NCI-H1930 (cell line): Measurements from ENCODE around the gene SLC7A5.

Source experiments
- DNase-seq, 2 experiments: peaks; one replicate each; lab custom pipeline; 2025; lab: John Stamatoyannopoulos, UW

Gene SLC7A5

DNA sequence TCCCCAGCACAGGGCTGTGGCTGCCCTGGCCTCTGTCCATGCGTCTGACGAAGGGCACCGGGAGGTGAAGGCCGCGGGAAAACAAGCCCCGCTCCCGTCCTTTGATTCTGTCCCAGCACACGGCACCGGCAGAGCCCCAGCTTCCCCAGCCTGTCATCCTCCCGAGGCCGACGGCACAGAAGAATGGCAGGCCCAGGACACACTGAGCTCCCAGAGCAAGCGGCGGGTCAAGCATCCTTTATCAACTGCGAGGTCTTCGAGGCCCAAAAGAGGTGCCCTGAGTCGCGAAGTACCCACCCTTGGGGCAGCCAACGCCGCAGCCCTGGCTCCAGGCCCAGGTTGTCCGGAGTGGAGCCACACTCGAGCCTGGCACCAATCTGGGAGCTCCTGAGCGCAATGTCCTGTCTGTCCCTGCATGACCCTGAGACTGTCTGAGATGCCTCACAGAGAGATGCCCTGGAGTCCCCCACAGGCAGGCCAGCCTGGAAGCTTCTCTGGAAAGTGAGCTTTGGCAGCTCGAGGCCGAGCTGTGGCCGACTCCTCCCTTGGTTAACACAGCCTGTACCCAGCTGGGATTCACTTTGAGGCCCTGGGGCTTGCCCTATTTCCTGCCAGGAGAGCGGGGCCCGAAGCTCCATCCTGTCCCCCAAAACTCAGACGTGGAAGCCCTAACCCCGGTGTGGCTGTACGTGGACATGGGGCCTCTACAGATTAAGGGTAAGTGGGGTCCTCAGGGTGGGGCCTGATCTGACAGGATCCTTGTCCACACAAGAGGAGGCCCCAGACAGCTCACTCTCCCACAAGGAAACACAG lies 23.3 kb downstream of the SLC7A5 start:
- no peak for DNase-seq

DNA sequence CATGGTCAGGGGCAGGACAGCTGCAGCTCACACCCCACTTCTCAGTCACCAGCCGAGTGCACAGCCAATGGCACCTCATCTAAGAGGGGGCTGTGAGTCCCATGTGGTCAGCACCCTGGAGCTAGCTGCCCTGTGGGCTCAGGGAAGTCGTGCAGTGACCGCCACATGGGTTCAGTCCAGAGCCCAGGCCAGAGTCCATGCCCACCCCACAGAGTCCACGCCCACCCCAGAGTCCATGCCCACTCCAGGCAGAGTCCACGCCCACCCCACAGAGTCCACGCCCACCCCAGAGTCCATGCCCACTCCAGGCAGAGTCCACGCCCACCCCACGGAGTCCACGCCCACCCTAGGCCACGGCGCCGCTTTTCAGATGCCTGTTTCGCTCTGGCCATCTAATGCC lies 24.1 kb downstream of the SLC7A5 start:
- no peak for DNase-seq

DNA sequence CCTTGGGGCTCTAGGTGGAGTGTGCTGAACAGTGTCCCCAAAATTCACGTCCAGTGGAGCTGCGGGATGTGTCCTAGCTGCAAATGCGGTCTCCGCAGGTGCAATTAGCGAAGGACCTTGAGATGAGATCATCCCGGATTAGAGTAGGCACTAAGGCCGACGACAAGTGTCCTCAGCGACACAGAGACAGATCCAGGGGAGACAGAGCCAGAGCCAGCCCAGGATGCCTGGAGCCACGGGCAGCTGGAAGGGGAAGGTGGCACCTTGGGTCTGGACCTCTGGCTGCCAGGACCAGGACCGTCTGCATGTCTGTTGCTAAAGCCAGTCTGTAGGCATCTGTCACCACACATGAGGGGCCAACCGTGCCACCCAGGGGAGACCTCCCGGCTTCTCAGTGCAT lies 24.5 kb downstream of the SLC7A5 start:
- DNase-seq = no peak

DNA sequence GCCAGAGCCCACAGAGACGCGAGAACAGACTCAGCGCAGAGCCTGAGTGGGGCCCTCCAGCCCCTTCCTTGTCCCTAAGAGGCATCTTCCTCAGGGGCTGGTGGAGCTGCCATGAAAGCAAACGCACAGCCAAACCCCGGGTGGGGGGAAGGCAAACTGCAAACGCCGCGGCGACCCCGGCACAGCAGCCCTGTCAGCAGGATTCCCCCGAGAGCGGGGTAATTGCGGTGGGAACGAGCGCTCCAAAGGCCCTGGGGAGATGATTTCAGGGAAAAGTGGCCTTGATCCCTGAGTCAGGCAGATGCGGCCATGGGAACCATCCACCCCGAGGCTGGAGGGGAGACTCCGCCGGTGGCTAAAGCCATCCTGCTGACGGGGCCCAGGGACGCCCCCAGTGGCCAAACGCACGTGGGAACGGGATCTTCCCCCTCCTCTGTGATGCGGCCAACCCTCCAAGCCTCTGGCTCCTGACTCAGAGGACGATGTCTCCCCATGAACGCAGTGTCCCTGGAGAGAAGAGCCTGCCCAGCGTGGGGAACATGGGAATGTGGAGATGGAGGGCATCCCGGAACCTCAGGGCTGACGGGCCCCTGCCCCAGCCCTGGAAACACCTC lies 25.1 kb downstream of the SLC7A5 start:
- DNase-seq = no peak

- DNase-seq = no peak
Measured at GRCh38 chr16:87843678-87844105, 25.6 kb downstream of the SLC7A5 start.

DNA sequence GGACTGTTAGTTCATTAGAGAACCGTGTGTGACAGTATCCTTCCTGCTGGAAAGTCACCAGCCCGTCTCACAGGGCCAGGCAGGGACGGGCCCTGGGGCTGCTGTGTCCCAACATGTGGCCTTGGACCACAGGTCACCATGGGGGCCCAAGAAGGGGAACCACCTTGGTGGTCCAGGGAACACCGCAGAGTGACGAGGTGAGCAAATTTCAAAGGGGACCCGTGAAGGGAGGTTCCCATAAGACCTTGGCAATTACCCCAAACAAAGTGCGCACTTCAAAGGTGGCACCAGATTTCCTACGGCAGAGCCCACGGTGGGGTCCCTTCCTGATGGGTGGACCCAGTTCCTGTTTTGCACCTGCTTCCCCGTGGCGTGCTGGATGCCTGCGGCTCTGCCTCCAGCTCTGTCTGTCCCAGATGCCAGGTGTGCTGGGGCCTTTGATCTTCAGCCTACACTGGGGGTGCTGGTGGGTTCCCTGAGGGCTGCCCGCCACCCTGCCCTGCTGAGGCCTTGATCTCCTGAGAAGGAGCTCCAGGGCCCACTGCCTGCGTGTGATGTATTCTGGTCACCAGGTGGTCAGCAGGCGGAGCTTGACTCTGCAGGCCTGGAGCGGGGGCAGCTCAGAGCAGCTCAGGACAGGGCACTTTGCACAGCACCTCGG lies 27.0 kb downstream of the SLC7A5 start:
- DNase-seq = no peak

DNA sequence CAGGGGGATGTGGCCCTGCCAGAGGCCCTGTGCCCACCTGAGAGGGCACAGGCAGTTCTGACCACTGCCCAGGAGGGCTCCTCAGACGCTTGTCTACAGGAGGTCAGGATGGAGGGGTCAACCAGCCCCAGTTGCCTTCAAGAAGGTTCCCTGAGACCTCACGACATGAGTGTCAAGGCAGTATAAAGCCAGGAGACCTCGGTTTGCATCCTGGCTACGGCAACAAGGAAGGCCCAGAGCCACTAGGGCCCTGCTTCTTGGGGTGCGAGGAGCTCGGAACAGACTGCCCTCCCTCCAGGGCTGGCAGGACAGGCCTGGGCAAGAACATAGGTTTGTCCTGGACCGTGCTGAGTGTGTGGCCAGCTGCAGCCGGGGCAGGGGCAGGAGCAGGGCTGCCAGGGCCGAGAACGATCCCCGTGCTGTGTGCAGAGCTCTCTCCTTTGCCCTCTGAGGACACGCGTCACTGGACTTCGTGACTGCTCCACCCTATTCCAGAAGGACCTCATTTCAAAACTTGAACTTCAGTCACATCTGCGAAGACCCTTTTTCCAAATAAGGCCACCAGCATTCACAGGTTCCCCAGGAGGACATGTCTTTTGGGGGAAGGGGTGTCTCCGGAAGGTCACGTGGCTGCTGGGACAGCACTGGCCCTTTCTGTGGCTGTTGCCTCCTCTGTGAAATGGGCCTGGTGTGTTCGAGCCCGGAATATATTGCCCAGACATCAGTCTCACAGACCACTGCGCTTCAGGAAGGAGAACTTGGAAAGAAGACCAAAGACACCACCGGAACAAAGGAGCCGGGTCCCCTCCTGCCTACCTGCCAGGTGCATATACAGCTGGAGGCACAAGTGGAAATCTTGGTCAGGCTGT lies 27.7 kb downstream of the SLC7A5 start:
- no peak for DNase-seq

GRCh38 chr16:87840271-87840978 lies 28.9 kb downstream of the SLC7A5 start:
- no peak for DNase-seq

- no peak for DNase-seq
Measured at GRCh38 chr16:87839542-87840270, 29.6 kb downstream of the SLC7A5 start.

- DNase-seq = no peak
Measured at GRCh38 chr16:87838643-87839541, 30.4 kb downstream of the SLC7A5 start.

DNA sequence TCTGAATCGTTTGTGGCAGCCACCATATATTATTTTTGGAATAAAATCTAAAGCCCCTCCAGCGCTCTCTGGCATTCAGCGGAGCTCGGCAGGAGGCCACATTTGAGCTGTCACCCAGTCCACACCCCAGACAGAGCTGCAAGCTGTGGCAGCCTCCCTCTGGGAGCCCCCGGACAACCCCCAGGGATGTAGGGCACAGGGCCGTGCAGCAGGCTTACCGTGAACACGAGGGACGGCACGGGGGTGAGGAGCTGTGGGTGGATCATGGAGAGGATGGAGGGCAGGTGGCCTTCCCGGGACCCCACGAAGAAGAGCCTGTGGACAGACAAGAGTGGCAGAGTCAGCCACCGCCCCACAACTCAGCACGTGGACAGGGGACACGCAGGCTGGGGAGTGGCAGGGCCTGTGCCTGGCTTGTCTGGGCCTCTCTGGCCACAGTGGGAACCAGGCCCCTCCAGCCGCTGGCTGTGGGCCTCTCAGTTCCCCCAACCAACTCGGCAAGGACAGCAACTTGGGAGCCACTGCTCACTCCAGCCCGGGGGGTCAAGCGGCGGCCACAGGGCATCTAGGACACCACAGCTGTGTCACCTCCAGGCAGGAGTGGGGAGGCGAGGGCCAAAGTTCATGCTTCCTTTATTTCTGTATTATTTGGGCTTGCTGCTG lies 31.5 kb downstream of the SLC7A5 start:
- DNase-seq = no peak

- DNase-seq = no peak
Measured at GRCh38 chr16:87836844-87837581, 32.3 kb downstream of the SLC7A5 start.

- no peak for DNase-seq
Measured at GRCh38 chr16:87836346-87836843, 32.9 kb downstream of the SLC7A5 start.

GRCh38 chr16:87835882-87836331 lies 33.4 kb downstream of the SLC7A5 start:
- no peak for DNase-seq

DNA sequence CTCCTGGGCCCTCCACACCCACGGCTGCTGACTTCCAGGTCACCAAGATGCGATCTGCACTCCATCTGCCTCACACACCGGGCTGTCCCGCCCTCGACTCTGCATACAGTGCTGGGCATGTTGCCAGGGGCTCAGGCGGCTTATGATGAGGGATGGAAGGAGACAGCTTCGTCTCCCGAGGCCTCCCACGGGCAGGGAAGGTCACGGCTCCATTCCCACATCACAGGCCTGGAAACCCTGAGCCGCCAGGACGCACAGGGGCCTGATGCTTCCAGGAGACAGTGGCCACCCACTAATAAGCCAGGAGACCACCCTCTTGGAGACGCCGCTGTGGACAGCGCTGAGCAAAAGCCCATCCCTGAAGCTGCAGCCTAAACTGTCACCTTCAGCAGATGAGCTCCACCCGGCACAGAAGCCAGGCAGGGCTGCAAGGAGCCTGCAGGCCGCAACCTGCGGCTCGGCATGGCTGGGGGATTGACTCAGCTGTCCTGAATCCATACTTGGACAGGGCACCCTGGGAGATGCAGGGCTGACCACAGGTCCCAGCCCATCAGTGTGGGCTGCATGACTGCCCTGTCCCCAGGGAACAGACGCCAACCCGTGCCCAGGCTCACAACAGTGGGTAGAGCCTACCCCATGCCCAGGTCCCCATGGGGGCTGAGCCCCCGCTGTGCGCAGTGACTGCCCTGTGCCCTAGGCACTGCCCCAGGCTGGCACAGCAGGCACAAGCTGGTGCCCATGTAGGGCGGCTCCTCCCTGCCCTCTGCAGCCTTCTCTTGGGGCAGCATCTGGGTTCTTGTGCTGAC lies 34.4 kb downstream of the SLC7A5 start:
- DNase-seq = no peak

- DNase-seq = no peak
Measured at GRCh38 chr16:87834005-87834667, 35.2 kb downstream of the SLC7A5 start.

GRCh38 chr16:87833548-87833947 lies 35.8 kb downstream of the SLC7A5 start:
- no peak for DNase-seq
